ENCODE measurements around the gene ANAPC2. TPM values are rescaled to one million over a fixed set of nuclear protein-coding genes. Genes with fewer than 3 reads are reported as not detected.

ANAPC2 gene
- total RNA-seq, 1 experiment from 2014 or later: 46.0 TPM

DNA sequence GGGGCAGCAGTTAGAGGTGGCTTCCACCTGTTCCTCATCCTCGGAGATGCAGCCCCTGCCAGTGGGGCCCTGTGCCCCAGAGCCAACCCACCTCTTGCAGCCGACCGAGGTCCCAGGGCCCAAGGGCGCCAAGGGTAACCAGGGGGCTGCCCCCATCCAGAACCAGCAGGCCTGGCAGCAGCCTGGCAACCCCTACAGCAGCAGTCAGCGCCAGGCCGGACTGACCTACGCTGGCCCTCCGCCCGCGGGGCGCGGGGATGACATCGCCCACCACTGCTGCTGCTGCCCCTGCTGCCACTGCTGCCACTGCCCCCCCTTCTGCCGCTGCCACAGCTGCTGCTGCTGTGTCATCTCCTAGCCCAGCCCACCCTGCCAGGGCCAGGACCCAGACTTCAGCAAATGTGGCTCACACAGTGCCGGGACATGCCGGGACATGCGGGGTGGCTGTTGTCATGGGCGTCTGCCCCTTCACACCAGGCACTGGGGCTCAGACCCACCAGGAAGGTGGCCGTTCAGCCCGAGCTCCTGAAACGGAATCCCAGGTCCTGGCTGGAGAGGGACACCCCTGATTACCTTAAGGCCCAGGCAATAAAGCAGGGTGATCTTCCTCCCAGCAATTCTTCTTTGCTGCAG lies 37.5 kb upstream of the ANAPC2 start:
- CTCF ChIA-PET: interaction anchor here (0.6 to 1.4 kb wide), 2 partner anchors 11 to 357 kb away, joined by 3 to 6 read pairs; no protein-coding TSS in a partner anchor
- in situ Hi-C loops (cut with HindIII; ENCODE audit: low pct_unique_long_range_greater_than_20kb, low sequenced_read_pairs): no loop called here
- peaks cover 7% of the 10 kb centered on the region for H3K4me1 ChIP-seq (ENCODE audit: control insufficient read depth, insufficient read depth, low read length)
- H3K36me3 ChIP-seq (ENCODE audit: control insufficient read depth, insufficient read depth, low read length): peaks cover 2% of the 10 kb centered on the region; the same call in 1 of the 2 replicates
- H3K27ac ChIP-seq (ENCODE audit: low read length): no peak overlapping the region
- POLR2A ChIA-PET: no interaction called here
- BruUV-seq (replicated peaks): no TSS peak
- intact Hi-C loops (cut with micrococcal nuclease; ENCODE audit: unreplicated experiment): loop anchor here (5.0 kb wide), 1 partner anchor 109 kb away; no protein-coding TSS in a partner anchor
- no peak for ATAC-seq
- no peak overlapping the region for H3K4me3 ChIP-seq (ENCODE audit: low read depth in 2 of 2, low read length in 2 of 2)
- no peak for TF ChIP-seq SIN3A (IDR thresholded peaks at IDR 0.05; ENCODE audit: borderline replicate concordance, insufficient read depth, low read depth, low read length)
- TF ChIP-seq, protein P1, sequence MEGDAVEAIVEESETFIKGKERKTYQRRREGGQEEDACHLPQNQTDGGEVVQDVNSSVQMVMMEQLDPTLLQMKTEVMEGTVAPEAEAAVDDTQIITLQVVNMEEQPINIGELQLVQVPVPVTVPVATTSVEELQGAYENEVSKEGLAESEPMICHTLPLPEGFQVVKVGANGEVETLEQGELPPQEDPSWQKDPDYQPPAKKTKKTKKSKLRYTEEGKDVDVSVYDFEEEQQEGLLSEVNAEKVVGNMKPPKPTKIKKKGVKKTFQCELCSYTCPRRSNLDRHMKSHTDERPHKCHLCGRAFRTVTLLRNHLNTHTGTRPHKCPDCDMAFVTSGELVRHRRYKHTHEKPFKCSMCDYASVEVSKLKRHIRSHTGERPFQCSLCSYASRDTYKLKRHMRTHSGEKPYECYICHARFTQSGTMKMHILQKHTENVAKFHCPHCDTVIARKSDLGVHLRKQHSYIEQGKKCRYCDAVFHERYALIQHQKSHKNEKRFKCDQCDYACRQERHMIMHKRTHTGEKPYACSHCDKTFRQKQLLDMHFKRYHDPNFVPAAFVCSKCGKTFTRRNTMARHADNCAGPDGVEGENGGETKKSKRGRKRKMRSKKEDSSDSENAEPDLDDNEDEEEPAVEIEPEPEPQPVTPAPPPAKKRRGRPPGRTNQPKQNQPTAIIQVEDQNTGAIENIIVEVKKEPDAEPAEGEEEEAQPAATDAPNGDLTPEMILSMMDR (IDR thresholded peaks at IDR 0.05): no peak
- TF ChIP-seq POLR2AphosphoS5 (IDR thresholded peaks at IDR 0.05; ENCODE audit: low read depth, low read length): no peak
- TF ChIP-seq, protein P2, sequence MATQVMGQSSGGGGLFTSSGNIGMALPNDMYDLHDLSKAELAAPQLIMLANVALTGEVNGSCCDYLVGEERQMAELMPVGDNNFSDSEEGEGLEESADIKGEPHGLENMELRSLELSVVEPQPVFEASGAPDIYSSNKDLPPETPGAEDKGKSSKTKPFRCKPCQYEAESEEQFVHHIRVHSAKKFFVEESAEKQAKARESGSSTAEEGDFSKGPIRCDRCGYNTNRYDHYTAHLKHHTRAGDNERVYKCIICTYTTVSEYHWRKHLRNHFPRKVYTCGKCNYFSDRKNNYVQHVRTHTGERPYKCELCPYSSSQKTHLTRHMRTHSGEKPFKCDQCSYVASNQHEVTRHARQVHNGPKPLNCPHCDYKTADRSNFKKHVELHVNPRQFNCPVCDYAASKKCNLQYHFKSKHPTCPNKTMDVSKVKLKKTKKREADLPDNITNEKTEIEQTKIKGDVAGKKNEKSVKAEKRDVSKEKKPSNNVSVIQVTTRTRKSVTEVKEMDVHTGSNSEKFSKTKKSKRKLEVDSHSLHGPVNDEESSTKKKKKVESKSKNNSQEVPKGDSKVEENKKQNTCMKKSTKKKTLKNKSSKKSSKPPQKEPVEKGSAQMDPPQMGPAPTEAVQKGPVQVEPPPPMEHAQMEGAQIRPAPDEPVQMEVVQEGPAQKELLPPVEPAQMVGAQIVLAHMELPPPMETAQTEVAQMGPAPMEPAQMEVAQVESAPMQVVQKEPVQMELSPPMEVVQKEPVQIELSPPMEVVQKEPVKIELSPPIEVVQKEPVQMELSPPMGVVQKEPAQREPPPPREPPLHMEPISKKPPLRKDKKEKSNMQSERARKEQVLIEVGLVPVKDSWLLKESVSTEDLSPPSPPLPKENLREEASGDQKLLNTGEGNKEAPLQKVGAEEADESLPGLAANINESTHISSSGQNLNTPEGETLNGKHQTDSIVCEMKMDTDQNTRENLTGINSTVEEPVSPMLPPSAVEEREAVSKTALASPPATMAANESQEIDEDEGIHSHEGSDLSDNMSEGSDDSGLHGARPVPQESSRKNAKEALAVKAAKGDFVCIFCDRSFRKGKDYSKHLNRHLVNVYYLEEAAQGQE (IDR thresholded peaks at IDR 0.05; ENCODE audit: insufficient read depth in 1 of 2, low read depth in 2 of 2, low read length in 1 of 2): no peak
- no peak for TF ChIP-seq TCF7L2 (IDR thresholded peaks at IDR 0.05; ENCODE audit: low read depth, low read length)
- no peaks in the 10 kb centered on the region for H3K27me3 ChIP-seq (ENCODE audit: control insufficient read depth, insufficient read depth, low read length)
- DNase-seq (ENCODE audit: low read depth, low spot score): no peak
- H3K9me3 ChIP-seq (ENCODE audit: control insufficient read depth, insufficient read depth, low read depth, low read length): no peaks in the 10 kb centered on the region

DNA sequence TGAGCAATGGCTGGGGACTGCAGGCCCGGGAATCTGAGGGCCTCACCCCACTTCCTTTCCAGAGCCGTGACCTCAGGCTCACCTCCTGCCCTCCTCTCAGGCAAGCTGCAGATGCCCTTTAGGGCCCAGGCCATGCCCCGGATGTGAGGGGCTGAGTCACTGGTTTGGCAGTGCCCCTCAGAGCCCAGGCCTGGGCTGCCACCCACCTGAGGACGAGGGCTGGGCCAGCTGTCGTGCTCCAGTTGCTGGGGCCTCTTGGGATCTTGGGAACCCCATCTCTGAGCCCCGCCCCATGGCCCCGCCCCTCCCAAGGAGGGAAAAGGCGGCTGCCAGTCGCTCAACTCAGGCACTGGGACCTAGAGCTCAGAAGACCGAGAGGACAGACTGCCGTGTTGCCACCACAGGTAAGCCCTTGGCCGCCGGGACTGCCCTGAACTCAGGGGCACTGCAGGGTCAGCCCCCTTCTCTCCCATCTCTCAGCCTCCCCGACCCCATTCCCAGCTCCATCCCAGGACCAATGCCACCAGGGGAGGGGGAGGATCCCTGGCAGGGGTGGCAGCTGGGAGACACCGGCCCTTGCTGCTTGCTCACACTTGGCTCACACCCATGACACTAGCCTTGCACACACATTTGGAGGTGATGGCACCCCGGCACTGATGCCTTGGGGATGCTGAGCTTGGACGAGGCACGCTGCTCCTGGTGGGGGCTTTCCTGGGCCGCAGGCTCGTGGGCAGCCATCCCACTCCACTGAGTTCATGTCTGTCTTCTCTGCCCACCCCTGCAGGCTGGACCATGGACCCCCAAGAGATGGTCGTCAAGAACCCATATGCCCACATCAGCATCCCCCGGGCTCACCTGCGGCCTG lies 36.7 kb upstream of the ANAPC2 start, which contains the start of gene CYSRT1:
TSS of gene CYSRT1 (plus strand) at position 345 of the 865 bp plus-strand sequence. CDS start at position 793, 448 bp downstream.
- Histone ChIP-seq H3K36me3 (ENCODE audit: control insufficient read depth, insufficient read depth, low read length) (peaks cover 2% of the 10 kb centered on the region; the same call in 1 of the 2 replicates), H3K9me3 (ENCODE audit: control insufficient read depth, insufficient read depth, low read depth, low read length) (no peaks in the 10 kb centered on the region), H3K4me1 (ENCODE audit: control insufficient read depth, insufficient read depth, low read length) (peaks cover 11% of the 10 kb centered on the region), H3K27ac (ENCODE audit: low read length) (peak within 1 kb of the TSS; percentile 82), H3K4me3 (ENCODE audit: low read depth in 2 of 2, low read length in 2 of 2) (peak within 1 kb of the TSS; percentile 67 to 72), H3K27me3 (ENCODE audit: control insufficient read depth, insufficient read depth, low read length) (no peaks in the 10 kb centered on the region)
- in situ Hi-C loops (cut with HindIII; ENCODE audit: low pct_unique_long_range_greater_than_20kb, low sequenced_read_pairs) (no loop called here), intact Hi-C loops (cut with micrococcal nuclease; ENCODE audit: unreplicated experiment) (loop anchor here (5.0 kb wide), 1 partner anchor 108 kb away; no protein-coding TSS in a partner anchor)
- ChIA-PET POLR2A (no interaction called here), CTCF (no interaction called here)
- ATAC-seq (no peak), DNase-seq (ENCODE audit: low read depth, low spot score) (no peak)
- no TSS peak for BruUV-seq (replicated peaks)
- TF ChIP-seq POLR2AphosphoS5 (IDR thresholded peaks at IDR 0.05; ENCODE audit: low read depth, low read length) (no peak), TCF7L2 (IDR thresholded peaks at IDR 0.05; ENCODE audit: low read depth, low read length) (no peak), SIN3A (IDR thresholded peaks at IDR 0.05; ENCODE audit: borderline replicate concordance, insufficient read depth, low read depth, low read length) (no peak)
- TF ChIP-seq, protein P1 (IDR thresholded peaks at IDR 0.05): no peak
- TF ChIP-seq, protein P2 (IDR thresholded peaks at IDR 0.05; ENCODE audit: insufficient read depth in 1 of 2, low read depth in 2 of 2, low read length in 1 of 2): no peak

All from Panc1 (cell line).